ENCODE measurements around the gene STARD4. TPM values are rescaled to one million over a fixed set of nuclear protein-coding genes. Genes with fewer than 3 reads are reported as not detected.

The STARD4 gene
- total and polyA plus RNA-seq, 2 of the 13 experiments (the other 11 are each of a cell fraction or from before 2014, with no cell fraction given): 27.4 to 66.9 TPM

DNA sequence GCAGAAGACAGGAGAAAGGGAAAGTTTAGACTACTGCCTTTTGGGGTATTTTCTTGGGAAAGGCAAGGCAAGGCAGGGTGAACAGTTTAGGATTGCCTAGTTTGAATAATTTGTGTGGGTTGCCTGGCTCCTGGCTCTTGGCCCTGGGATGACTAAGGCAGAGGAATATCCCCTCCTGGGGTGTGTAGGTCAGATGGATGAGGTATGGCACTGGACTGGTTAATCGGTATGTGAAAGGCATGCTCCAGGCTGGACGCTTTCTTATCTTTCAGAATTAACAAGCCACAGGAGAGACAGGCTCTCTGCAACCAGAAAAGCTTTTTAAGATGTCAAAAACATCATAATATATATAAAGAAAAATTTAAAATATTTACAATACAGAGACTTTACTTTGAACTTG lies 58.6 kb downstream of the STARD4 start (continued):
- no peak for TF ChIP-seq CSRNP2 (CRISPR knock-in tag; conservative IDR thresholded peaks at IDR 0.05; ENCODE audit: low read depth)
- no peak for TF ChIP-seq ZNF101 (CRISPR knock-in tag; IDR thresholded peaks at IDR 0.05; ENCODE audit: borderline replicate concordance, low read depth)
- TF ChIP-seq, protein P1, sequence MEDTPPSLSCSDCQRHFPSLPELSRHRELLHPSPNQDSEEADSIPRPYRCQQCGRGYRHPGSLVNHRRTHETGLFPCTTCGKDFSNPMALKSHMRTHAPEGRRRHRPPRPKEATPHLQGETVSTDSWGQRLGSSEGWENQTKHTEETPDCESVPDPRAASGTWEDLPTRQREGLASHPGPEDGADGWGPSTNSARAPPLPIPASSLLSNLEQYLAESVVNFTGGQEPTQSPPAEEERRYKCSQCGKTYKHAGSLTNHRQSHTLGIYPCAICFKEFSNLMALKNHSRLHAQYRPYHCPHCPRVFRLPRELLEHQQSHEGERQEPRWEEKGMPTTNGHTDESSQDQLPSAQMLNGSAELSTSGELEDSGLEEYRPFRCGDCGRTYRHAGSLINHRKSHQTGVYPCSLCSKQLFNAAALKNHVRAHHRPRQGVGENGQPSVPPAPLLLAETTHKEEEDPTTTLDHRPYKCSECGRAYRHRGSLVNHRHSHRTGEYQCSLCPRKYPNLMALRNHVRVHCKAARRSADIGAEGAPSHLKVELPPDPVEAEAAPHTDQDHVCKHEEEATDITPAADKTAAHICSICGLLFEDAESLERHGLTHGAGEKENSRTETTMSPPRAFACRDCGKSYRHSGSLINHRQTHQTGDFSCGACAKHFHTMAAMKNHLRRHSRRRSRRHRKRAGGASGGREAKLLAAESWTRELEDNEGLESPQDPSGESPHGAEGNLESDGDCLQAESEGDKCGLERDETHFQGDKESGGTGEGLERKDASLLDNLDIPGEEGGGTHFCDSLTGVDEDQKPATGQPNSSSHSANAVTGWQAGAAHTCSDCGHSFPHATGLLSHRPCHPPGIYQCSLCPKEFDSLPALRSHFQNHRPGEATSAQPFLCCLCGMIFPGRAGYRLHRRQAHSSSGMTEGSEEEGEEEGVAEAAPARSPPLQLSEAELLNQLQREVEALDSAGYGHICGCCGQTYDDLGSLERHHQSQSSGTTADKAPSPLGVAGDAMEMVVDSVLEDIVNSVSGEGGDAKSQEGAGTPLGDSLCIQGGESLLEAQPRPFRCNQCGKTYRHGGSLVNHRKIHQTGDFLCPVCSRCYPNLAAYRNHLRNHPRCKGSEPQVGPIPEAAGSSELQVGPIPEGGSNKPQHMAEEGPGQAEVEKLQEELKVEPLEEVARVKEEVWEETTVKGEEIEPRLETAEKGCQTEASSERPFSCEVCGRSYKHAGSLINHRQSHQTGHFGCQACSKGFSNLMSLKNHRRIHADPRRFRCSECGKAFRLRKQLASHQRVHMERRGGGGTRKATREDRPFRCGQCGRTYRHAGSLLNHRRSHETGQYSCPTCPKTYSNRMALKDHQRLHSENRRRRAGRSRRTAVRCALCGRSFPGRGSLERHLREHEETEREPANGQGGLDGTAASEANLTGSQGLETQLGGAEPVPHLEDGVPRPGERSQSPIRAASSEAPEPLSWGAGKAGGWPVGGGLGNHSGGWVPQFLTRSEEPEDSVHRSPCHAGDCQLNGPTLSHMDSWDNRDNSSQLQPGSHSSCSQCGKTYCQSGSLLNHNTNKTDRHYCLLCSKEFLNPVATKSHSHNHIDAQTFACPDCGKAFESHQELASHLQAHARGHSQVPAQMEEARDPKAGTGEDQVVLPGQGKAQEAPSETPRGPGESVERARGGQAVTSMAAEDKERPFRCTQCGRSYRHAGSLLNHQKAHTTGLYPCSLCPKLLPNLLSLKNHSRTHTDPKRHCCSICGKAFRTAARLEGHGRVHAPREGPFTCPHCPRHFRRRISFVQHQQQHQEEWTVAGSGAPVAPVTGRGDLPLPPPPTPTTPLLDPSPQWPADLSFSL (CRISPR knock-in tag; IDR thresholded peaks at IDR 0.05): no peak
- no peak for TF ChIP-seq ZNF615 (CRISPR knock-in tag; IDR thresholded peaks at IDR 0.05; ENCODE audit: borderline replicate concordance)
- no peak for TF ChIP-seq NFYC (CRISPR knock-in tag; IDR thresholded peaks at IDR 0.05)
- TF ChIP-seq ATF6 (CRISPR knock-in tag; conservative IDR thresholded peaks at IDR 0.05): no peak
- no peak for TF ChIP-seq ZNF781 (CRISPR knock-in tag; IDR thresholded peaks at IDR 0.05; ENCODE audit: borderline replicate concordance, not compliant biosample characterization)
- TF ChIP-seq FOXP1 (IDR thresholded peaks at IDR 0.05): no peak
- TF ChIP-seq FOXP1 (CRISPR knock-in tag; IDR thresholded peaks at IDR 0.05): no peak
- TF ChIP-seq BATF2 (CRISPR knock-in tag; IDR thresholded peaks at IDR 0.05): no peak
- no peak for TF ChIP-seq SALL2 (CRISPR knock-in tag; IDR thresholded peaks at IDR 0.05)
